ENCODE data around the gene MCOLN1.

MCOLN1 gene

GRCh38 chr19:7529246-7529600 lies 6.8 kb downstream of the MCOLN1 start:
- TF ChIP-seq CTCF (IDR thresholded peaks at IDR 0.05; ENCODE audit: control insufficient read depth, insufficient read depth, low read depth, low read length, missing control alignments) = no peak
- H3K4me3 ChIP-seq (ENCODE audit: control insufficient read depth, low read depth, low read length) = no peak overlapping the region
- DNase-seq (ENCODE audit: low read depth) = no peak

DNA sequence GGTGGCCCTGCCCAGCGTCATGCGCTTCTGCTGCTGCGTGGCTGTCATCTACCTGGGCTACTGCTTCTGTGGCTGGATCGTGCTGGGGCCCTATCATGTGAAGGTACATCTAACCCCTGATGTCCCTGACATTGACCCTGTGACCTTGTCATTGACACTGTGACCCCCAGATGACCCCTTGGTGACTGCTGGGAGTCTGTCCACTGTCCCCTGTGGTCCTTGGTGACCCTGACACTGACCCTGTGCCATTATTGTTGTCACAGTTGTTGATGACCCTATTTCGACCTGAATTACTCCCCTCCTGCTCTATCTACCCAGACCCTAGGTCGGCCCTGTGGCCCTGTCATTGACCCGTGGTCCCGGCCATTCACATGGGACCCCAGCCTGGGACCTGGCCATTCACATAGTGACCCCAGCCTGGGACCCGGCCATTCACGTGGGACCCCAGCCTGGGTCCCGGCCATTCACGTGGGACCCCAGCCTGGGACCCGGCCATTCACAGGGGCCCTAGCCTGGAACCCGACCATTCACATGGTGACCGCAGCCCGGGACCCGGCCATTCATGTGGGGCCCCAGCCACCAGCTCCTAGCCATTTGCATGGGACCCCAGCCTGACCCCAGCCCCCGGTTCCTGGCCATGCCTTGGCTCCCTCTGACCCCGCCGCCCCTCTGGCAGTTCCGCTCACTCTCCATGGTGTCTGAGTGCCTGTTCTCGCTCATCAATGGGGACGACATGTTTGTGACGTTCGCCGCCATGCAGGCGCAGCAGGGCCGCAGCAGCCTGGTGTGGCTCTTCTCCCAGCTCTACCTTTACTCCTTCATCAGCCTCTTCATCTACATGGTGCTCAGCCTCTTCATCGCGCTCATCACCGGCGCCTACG lies 7.4 kb downstream of the MCOLN1 start:
- no peak for DNase-seq (ENCODE audit: low read depth)
- no peak for TF ChIP-seq CTCF (IDR thresholded peaks at IDR 0.05; ENCODE audit: control insufficient read depth, insufficient read depth, low read depth, low read length, missing control alignments)
- H3K4me3 ChIP-seq (ENCODE audit: control insufficient read depth, low read depth, low read length) = no peak overlapping the region

GRCh38 chr19:7533281-7533885 lies 11.0 kb downstream of the MCOLN1 start:
- DNase-seq (ENCODE audit: low read depth) = no peak
- TF ChIP-seq CTCF (IDR thresholded peaks at IDR 0.05; ENCODE audit: control insufficient read depth, insufficient read depth, low read depth, low read length, missing control alignments) = no peak
- peak overlapping the region; percentile 74 for H3K4me3 ChIP-seq (ENCODE audit: control insufficient read depth, low read depth, low read length)

DNA sequence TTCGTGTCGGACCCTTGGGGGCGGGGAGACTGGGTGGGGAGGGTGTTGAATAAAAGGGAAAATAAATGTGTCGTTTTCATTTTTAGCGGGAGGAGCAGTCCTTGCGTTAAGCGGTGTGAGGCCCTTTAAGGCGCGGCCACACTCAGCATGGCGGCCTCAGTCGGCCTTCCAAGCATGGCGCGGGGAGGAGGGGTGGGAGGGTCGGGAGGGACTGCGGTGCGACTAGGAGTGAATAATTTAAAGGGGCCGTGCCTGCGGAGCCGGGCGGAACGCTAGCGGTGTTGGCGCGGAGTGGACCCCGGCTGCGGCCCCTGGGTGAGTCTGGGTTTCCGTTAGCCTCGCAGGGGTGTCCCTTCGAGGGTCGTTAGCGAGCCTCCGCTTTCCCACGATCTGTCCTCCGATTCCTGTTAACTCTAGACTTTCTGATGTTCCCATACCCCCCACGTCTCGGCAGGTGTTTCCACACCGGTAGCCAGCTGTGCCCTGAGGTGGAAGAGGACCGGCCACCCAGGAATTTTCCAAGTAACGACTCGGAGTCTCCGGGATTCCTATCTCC lies 11.6 kb downstream of the MCOLN1 start:
- no peak for TF ChIP-seq CTCF (IDR thresholded peaks at IDR 0.05; ENCODE audit: control insufficient read depth, insufficient read depth, low read depth, low read length, missing control alignments)
- H3K4me3 ChIP-seq (ENCODE audit: control insufficient read depth, low read depth, low read length) = peak overlapping the region; percentile 74
- peak; percentile 51 for DNase-seq (ENCODE audit: low read depth)

DNA sequence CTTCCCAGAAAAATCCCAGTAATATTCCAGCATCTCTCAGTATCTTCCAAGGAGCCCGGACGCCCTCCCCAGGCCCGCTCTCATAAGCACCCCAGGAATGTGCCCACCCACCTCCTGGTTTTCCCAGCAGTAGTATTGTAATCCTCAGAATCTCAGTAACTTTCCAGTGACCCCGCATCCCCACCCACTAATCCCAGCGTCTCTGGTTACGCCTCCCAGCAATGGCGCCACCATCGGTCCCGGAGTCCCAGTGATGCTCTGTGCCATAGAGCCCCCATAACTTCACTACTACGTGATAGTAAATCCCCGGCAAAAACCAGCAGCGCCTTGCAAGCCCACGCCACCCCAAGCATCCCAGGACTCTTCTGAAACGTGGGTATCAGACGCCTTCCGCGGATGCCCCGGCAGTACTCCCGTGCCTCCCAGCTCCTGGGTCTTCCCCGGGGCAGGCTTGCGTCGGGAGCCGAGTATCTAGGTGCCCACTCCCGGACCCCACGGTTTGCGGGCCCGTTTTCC lies 12.2 kb downstream of the MCOLN1 start:
- peak; percentile 64 for DNase-seq (ENCODE audit: low read depth)
- peak overlapping the region; percentile 74 for H3K4me3 ChIP-seq (ENCODE audit: control insufficient read depth, low read depth, low read length)
- peak; percentile 48 for TF ChIP-seq CTCF (IDR thresholded peaks at IDR 0.05; ENCODE audit: control insufficient read depth, insufficient read depth, low read depth, low read length, missing control alignments)

- TF ChIP-seq CTCF (IDR thresholded peaks at IDR 0.05; ENCODE audit: control insufficient read depth, insufficient read depth, low read depth, low read length, missing control alignments) = no peak
- peak within 1 kb of the TSS; percentile 74 for H3K4me3 ChIP-seq (ENCODE audit: control insufficient read depth, low read depth, low read length)
- DNase-seq (ENCODE audit: low read depth) = peak; percentile 73
These were observed 12.9 kb downstream of the MCOLN1 start, which contains the start of gene PNPLA6 for GRCh38 chr19:7535047-7535997. Gene PNPLA6 (plus strand): TSS chr19:7535717. CDS start chr19:7535789, 72 bp downstream.

All from AG09309 (cell line).